DOHH2 (cell line): ENCODE results near the gene C10orf143.
"Not testable (repeated sequence)": the region's sequence is repeated elsewhere in the genome, so short reads cannot be mapped to it uniquely, and the experiment has no call there.

Experiments used
- H3F3A ChIP-seq: fragments of 200-600 bp; sonication (generic), shearing (Covaris generic); 2 replicates; pipeline ENCODE4 v1.6.0; 2016; ENCODE audit warnings: antibody characterized with exemption, mild to moderate bottlenecking; ENCODE audit not compliant: control insufficient read depth, insufficient read depth
- H3K27ac ChIP-seq: fragments of 200-600 bp; sonication (generic); 2 replicates; pipeline ENCODE4 v1.5.1; 2014; ENCODE audit warnings: low read depth, mild to moderate bottlenecking, low read length, moderate library complexity
- H3K27me3 ChIP-seq: fragments of 200-600 bp; sonication (generic); 2 replicates; pipeline ENCODE4 v1.6.1; 2014; ENCODE audit warnings: mild to moderate bottlenecking, low read length, mixed read lengths; ENCODE audit not compliant: control insufficient read depth
- H3K36me3 ChIP-seq: fragments of 200-600 bp; sonication (generic); 2 replicates; pipeline ENCODE4 v1.6.1; 2014; ENCODE audit warnings: mild to moderate bottlenecking, low read length, moderate library complexity, mixed read lengths; ENCODE audit not compliant: control insufficient read depth
- H3K4me1 ChIP-seq: fragments of 200-600 bp; sonication (generic); 2 replicates; pipeline ENCODE4 v1.6.1; 2014; ENCODE audit warnings: mild to moderate bottlenecking, low read length, mixed read lengths; ENCODE audit not compliant: control insufficient read depth
- H3K4me2 ChIP-seq: fragments of 200-600 bp; sonication (generic); 2 replicates; pipeline ENCODE4 v1.6.0; 2014; ENCODE audit warnings: mild to moderate bottlenecking, low read length, moderate library complexity
- H3K4me3 ChIP-seq: fragments of 200-600 bp; sonication (generic); 2 replicates; pipeline ENCODE4 v1.5.1; 2014; ENCODE audit warnings: mild to moderate bottlenecking, low read length, mixed read lengths
- H3K79me2 ChIP-seq: fragments of 200-600 bp; sonication (generic); 2 replicates; pipeline ENCODE4 v1.6.1; 2014; ENCODE audit warnings: mild to moderate bottlenecking, low read length, mixed read lengths; ENCODE audit not compliant: control insufficient read depth
- H3K9me2 ChIP-seq: fragments of 200-600 bp; sonication (generic); replicated peaks from 2 replicates; pipeline ENCODE4 v1.6.1; 2014; ENCODE audit warnings: mild to moderate bottlenecking, low read length, mixed read lengths; ENCODE audit not compliant: control insufficient read depth
- H3K9me3 ChIP-seq: fragments of 200-600 bp; sonication (generic); 2 replicates; pipeline ENCODE4 v1.6.1; 2014; ENCODE audit warnings: antibody characterized with exemption, low read length, mixed read lengths; ENCODE audit not compliant: control insufficient read depth, insufficient read depth
- H4K20me1 ChIP-seq: fragments of 200-600 bp; sonication (generic); 2 replicates; pipeline ENCODE4 v1.6.0; 2014; ENCODE audit warnings: low read depth, mild to moderate bottlenecking, antibody characterized with exemption, low read length, moderate library complexity; ENCODE audit not compliant: control insufficient read depth, insufficient read depth
- CTCF ChIP-seq: fragments of 200-600 bp; sonication (generic); IDR thresholded peaks from one replicate; pipeline ENCODE4 v1.5.1; 2014; ENCODE audit warnings: antibody characterized with exemption, mild to moderate bottlenecking, low read depth, low read length; ENCODE audit not compliant: poor library complexity, severe bottlenecking
- EZH2phosphoT487 ChIP-seq: fragments of 200-600 bp; sonication (generic); IDR thresholded peaks from 2 replicates; pipeline ENCODE4 v1.6.1; 2017; ENCODE audit warnings: borderline replicate concordance, mild to moderate bottlenecking, antibody characterized with exemption, low read length, moderate library complexity, mixed read lengths

C10orf143 gene

GRCh38 chr10:130025326-130025725, 85.3 kb downstream of the C10orf143 start:
- no peaks in the 10 kb centered on the region for H3K27me3 ChIP-seq
- H3K4me2 ChIP-seq, result no peak overlapping the region
- no peaks in the 10 kb centered on the region for H3K4me1 ChIP-seq
- no peaks in the 10 kb centered on the region for H3K36me3 ChIP-seq
- no peaks in the 10 kb centered on the region for H3K79me2 ChIP-seq
- H3K9me3 ChIP-seq, result no peaks in the 10 kb centered on the region
- no peaks in the 10 kb centered on the region for H3F3A ChIP-seq
- no peak overlapping the region for H3K4me3 ChIP-seq
- H3K9me2 ChIP-seq, result no peaks in the 10 kb centered on the region
- no peaks in the 10 kb centered on the region for H4K20me1 ChIP-seq
- TF ChIP-seq CTCF (no peak), EZH2phosphoT487 (no peak)
- no peak overlapping the region for H3K27ac ChIP-seq

GRCh38 chr10:130024779-130025325, 85.8 kb downstream of the C10orf143 start:
- Histone ChIP-seq H3K9me2 (no peaks in the 10 kb centered on the region), H3K4me2 (no peak overlapping the region), H3F3A (no peaks in the 10 kb centered on the region), H3K4me3 (no peak overlapping the region), H3K79me2 (no peaks in the 10 kb centered on the region), H3K4me1 (no peaks in the 10 kb centered on the region), H4K20me1 (no peaks in the 10 kb centered on the region), H3K27me3 (no peaks in the 10 kb centered on the region), H3K9me3 (no peaks in the 10 kb centered on the region), H3K36me3 (no peaks in the 10 kb centered on the region), H3K27ac (no peak overlapping the region)
- TF ChIP-seq EZH2phosphoT487 (no peak), CTCF (no peak)

- H3K27me3 ChIP-seq, H3K4me3 ChIP-seq, H3K27ac ChIP-seq, H3K9me3 ChIP-seq, H3K9me2 ChIP-seq, H4K20me1 ChIP-seq, H3F3A ChIP-seq, H3K36me3 ChIP-seq, H3K4me1 ChIP-seq, H3K79me2 ChIP-seq, H3K4me2 ChIP-seq: not testable (repeated sequence)
These were observed 86.3 kb downstream of the C10orf143 start for GRCh38 chr10:130024326-130024725.

GRCh38 chr10:130023454-130024230, 87.0 kb downstream of the C10orf143 start:
- H3K9me2 ChIP-seq, result no peaks in the 10 kb centered on the region
- no peaks in the 10 kb centered on the region for H3K4me1 ChIP-seq
- H3F3A ChIP-seq, result no peaks in the 10 kb centered on the region
- TF ChIP-seq EZH2phosphoT487, result no peak
- no peak for TF ChIP-seq CTCF
- no peaks in the 10 kb centered on the region for H4K20me1 ChIP-seq
- H3K27me3 ChIP-seq, result no peaks in the 10 kb centered on the region
- no peaks in the 10 kb centered on the region for H3K79me2 ChIP-seq
- no peak overlapping the region for H3K4me2 ChIP-seq
- no peaks in the 10 kb centered on the region for H3K9me3 ChIP-seq
- no peak overlapping the region for H3K27ac ChIP-seq
- H3K4me3 ChIP-seq, result no peak overlapping the region
- H3K36me3 ChIP-seq, result no peaks in the 10 kb centered on the region
